ENCODE measurements around the gene BRD4.
A peak's percentile ranks its signal among the peaks of the same experiment; 100 is the strongest.

The BRD4 gene

GRCh38 chr19:15225760-15226159, 106.6 kb downstream of the BRD4 start:
- TF ChIP-seq POLR2AphosphoS5 (IDR thresholded peaks at IDR 0.05; ENCODE audit: low read depth, low read length), result no peak
- no peak for TF ChIP-seq TAF1 (IDR thresholded peaks at IDR 0.05; ENCODE audit: borderline replicate concordance, insufficient read depth, low read length)
- TF ChIP-seq FOXP2 (optimal IDR thresholded peaks at IDR 0.05; ENCODE audit: borderline replicate concordance, extremely low read depth, extremely low read length, insufficient read depth), result no peak
- TF ChIP-seq REST (IDR thresholded peaks at IDR 0.05; ENCODE audit: insufficient read depth in 1 of 2, low read depth in 2 of 2, low read length in 2 of 2), result no peak
- no peak for TF ChIP-seq SIN3A (IDR thresholded peaks at IDR 0.05; ENCODE audit: borderline replicate concordance, insufficient read depth, low read length)

- TF ChIP-seq POLR2AphosphoS5 (IDR thresholded peaks at IDR 0.05; ENCODE audit: low read depth, low read length) (no peak), FOXP2 (optimal IDR thresholded peaks at IDR 0.05; ENCODE audit: borderline replicate concordance, extremely low read depth, extremely low read length, insufficient read depth) (peak; percentile 90), SIN3A (IDR thresholded peaks at IDR 0.05; ENCODE audit: borderline replicate concordance, insufficient read depth, low read length) (no peak), TAF1 (IDR thresholded peaks at IDR 0.05; ENCODE audit: borderline replicate concordance, insufficient read depth, low read length) (no peak)
Observed at GRCh38 chr19:15223649-15224361, 108.5 kb downstream of the BRD4 start.

- TF ChIP-seq POLR2AphosphoS5 (IDR thresholded peaks at IDR 0.05; ENCODE audit: low read depth, low read length) (peak; percentile 21; the same call in 1 of the 2 replicates), TAF1 (IDR thresholded peaks at IDR 0.05; ENCODE audit: borderline replicate concordance, insufficient read depth, low read length) (no peak), SIN3A (IDR thresholded peaks at IDR 0.05; ENCODE audit: borderline replicate concordance, insufficient read depth, low read length) (no peak)
Observed at GRCh38 chr19:15222738-15223648, 109.3 kb downstream of the BRD4 start.

GRCh38 chr19:15220833-15221232, 111.5 kb downstream of the BRD4 start:
- TF ChIP-seq SIN3A (IDR thresholded peaks at IDR 0.05; ENCODE audit: borderline replicate concordance, insufficient read depth, low read length) (no peak), POLR2AphosphoS5 (IDR thresholded peaks at IDR 0.05; ENCODE audit: low read depth, low read length) (no peak), REST (IDR thresholded peaks at IDR 0.05; ENCODE audit: insufficient read depth in 1 of 2, low read depth in 2 of 2, low read length in 2 of 2) (no peak), TAF1 (IDR thresholded peaks at IDR 0.05; ENCODE audit: borderline replicate concordance, insufficient read depth, low read length) (no peak), FOXP2 (optimal IDR thresholded peaks at IDR 0.05; ENCODE audit: borderline replicate concordance, extremely low read depth, extremely low read length, insufficient read depth) (no peak)

- TF ChIP-seq FOXP2 (optimal IDR thresholded peaks at IDR 0.05; ENCODE audit: borderline replicate concordance, extremely low read depth, extremely low read length, insufficient read depth), result no peak
- no peak for TF ChIP-seq POLR2AphosphoS5 (IDR thresholded peaks at IDR 0.05; ENCODE audit: low read depth, low read length)
- TF ChIP-seq REST (IDR thresholded peaks at IDR 0.05; ENCODE audit: insufficient read depth in 1 of 2, low read depth in 2 of 2, low read length in 2 of 2), result no peak
- TF ChIP-seq TAF1 (IDR thresholded peaks at IDR 0.05; ENCODE audit: borderline replicate concordance, insufficient read depth, low read length), result no peak
- no peak for TF ChIP-seq SIN3A (IDR thresholded peaks at IDR 0.05; ENCODE audit: borderline replicate concordance, insufficient read depth, low read length)
Observed at GRCh38 chr19:15218501-15218900, 113.8 kb downstream of the BRD4 start.
